PFSK-1 (cell line): Measurements from ENCODE around the gene USH2A.

ENCODE experiments used
- POLR2AphosphoS5 ChIP-seq: IDR thresholded peaks from 2 replicates; pipeline ENCODE4 v1.6.1; 2012; ENCODE audit warnings: low read depth, mild to moderate bottlenecking, control low read depth, low read length, moderate library complexity
- SIN3A ChIP-seq: IDR thresholded peaks from 2 replicates; pipeline ENCODE4 v1.6.1; 2012; ENCODE audit warnings: mild to moderate bottlenecking, low read length, moderate library complexity, borderline replicate concordance; ENCODE audit not compliant: insufficient read depth
- TAF1 ChIP-seq: IDR thresholded peaks from 2 replicates; pipeline ENCODE4 v1.6.1; 2012; ENCODE audit warnings: low read length, control low read depth, borderline replicate concordance; ENCODE audit not compliant: insufficient read depth
- TF ChIP-seq, protein P1 (sequence below), 2 experiments: IDR thresholded peaks; 2 replicates each; pipeline versions ENCODE4 v1.6.1 to v1.8.0; 2011 to 2012; ENCODE audit warnings: low read depth in 2 of 2, low read length in 2 of 2, control low read depth in 1 of 2, inconsistent platforms in 1 of 2, mild to moderate bottlenecking in 1 of 2, moderate library complexity in 1 of 2; ENCODE audit not compliant: insufficient read depth in 1 of 2

DNA sequence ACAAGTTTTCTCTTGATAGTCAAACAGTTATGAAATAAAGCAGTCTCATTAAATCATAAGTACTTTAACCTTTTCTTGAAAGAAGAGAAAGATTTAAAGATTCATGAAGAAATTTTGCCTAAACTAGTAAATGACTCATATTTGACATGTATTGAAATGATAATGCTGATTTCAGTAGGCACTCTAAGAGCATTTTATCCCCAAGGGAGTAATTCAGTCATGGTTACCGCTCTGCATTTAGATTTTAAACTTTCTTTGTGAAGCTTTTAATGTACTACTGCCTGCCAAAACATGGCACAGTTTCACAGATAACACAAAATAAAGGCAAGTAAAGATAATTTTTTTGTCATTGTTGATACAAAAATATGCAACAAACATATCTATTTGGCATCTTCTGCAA lies 6.8 kb downstream of the USH2A start:
- TF ChIP-seq TAF1, result no peak
- TF ChIP-seq, protein P1, sequence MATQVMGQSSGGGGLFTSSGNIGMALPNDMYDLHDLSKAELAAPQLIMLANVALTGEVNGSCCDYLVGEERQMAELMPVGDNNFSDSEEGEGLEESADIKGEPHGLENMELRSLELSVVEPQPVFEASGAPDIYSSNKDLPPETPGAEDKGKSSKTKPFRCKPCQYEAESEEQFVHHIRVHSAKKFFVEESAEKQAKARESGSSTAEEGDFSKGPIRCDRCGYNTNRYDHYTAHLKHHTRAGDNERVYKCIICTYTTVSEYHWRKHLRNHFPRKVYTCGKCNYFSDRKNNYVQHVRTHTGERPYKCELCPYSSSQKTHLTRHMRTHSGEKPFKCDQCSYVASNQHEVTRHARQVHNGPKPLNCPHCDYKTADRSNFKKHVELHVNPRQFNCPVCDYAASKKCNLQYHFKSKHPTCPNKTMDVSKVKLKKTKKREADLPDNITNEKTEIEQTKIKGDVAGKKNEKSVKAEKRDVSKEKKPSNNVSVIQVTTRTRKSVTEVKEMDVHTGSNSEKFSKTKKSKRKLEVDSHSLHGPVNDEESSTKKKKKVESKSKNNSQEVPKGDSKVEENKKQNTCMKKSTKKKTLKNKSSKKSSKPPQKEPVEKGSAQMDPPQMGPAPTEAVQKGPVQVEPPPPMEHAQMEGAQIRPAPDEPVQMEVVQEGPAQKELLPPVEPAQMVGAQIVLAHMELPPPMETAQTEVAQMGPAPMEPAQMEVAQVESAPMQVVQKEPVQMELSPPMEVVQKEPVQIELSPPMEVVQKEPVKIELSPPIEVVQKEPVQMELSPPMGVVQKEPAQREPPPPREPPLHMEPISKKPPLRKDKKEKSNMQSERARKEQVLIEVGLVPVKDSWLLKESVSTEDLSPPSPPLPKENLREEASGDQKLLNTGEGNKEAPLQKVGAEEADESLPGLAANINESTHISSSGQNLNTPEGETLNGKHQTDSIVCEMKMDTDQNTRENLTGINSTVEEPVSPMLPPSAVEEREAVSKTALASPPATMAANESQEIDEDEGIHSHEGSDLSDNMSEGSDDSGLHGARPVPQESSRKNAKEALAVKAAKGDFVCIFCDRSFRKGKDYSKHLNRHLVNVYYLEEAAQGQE (IDR thresholded peaks at IDR 0.05; ENCODE audit: insufficient read depth in 1 of 2, low read depth in 2 of 2, low read length in 2 of 2), result no peak
- no peak for TF ChIP-seq SIN3A
- TF ChIP-seq POLR2AphosphoS5, result no peak
